HepG2 (cell line): ENCODE measurements around the gene RHBDL1. TPM values are rescaled to one million over a fixed set of nuclear protein-coding genes. Genes with fewer than 3 reads are reported as not detected.

ENCODE experiments used
- BCL6 ChIP-seq: IDR thresholded peaks from 2 replicates; pipeline ENCODE4 v1.6.1; 2016; ENCODE audit warnings: missing genetic modification reagents, missing compliant biosample characterization
- DNMT1 ChIP-seq: sonication (generic); formaldehyde crosslinking; IDR thresholded peaks from 2 replicates; pipeline ENCODE4 v1.5.1; 2020; ENCODE audit warnings: mild to moderate bottlenecking, missing genetic modification reagents
- KLF11 ChIP-seq: IDR thresholded peaks from 2 replicates; pipeline ENCODE4 v1.6.1; 2016; ENCODE audit warnings: missing compliant biosample characterization
- NR2C2 ChIP-seq: sonication (generic); formaldehyde crosslinking; IDR thresholded peaks from 2 replicates; pipeline ENCODE4 v1.4.0; 2020; ENCODE audit warnings: missing genetic modification reagents, mild to moderate bottlenecking, moderate library complexity, borderline replicate concordance
- NR3C1 ChIP-seq: sonication (generic); formaldehyde crosslinking; IDR thresholded peaks from 2 replicates; pipeline ENCODE4 v1.4.0; 2020; ENCODE audit warnings: missing genetic modification reagents
- PHF5A ChIP-seq: IDR thresholded peaks from one replicate; pipeline ENCODE4 v1.6.1; 2018; ENCODE audit warnings: low read depth, missing genetic modification reagents; ENCODE audit not compliant: unreplicated experiment
- SAFB2 ChIP-seq: sonication (generic); formaldehyde crosslinking; IDR thresholded peaks from 2 replicates; pipeline ENCODE4 v1.5.1; 2020; ENCODE audit warnings: missing genetic modification reagents, low read depth, mild to moderate bottlenecking, borderline replicate concordance
- SALL2 ChIP-seq: sonication (generic); formaldehyde crosslinking; IDR thresholded peaks from 2 replicates; pipeline ENCODE4 v1.8.1; 2023; ENCODE audit warnings: mild to moderate bottlenecking, missing genetic modification reagents, inconsistent platforms
- SRF ChIP-seq: IDR thresholded peaks from 2 replicates; pipeline ENCODE4 v1.6.1; 2011; ENCODE audit warnings: mild to moderate bottlenecking, low read depth, low read length, moderate library complexity
- ZBTB3 ChIP-seq: sonication (generic); formaldehyde crosslinking; IDR thresholded peaks from 2 replicates; pipeline ENCODE4 v1.4.0; 2020; ENCODE audit warnings: low read depth, mild to moderate bottlenecking, moderate library complexity, missing genetic modification reagents, borderline replicate concordance
- ZFP82 ChIP-seq: sonication (generic); formaldehyde crosslinking; IDR thresholded peaks from 2 replicates; pipeline ENCODE4 v1.5.1; 2020; ENCODE audit warnings: mild to moderate bottlenecking, missing genetic modification reagents, borderline replicate concordance
- ZNF773 ChIP-seq: sonication (generic); formaldehyde crosslinking; IDR thresholded peaks from 2 replicates; pipeline ENCODE4 v1.4.0; 2020; ENCODE audit warnings: missing genetic modification reagents, borderline replicate concordance
- polyA plus RNA-seq, 8 experiments: library from polyadenylated mRNA; depleted of rRNA in 3 of 8; stranded (reverse) in 7 of 8; unstranded in 1 of 8; fragments of >200 nt; fragmentation: Illumina TruSeq in 4 of 8; extraction: Trizol in 4 of 8; gene quantifications; 2 replicates each; pipeline versions ENCODE4 v1.2.1 to v1.2.3, GENCODE V29; 2011 to 2016; ENCODE audit warnings: low read depth in 4 of 8, missing spikeins in 1 of 8, mixed read lengths in 1 of 8; ENCODE audit not compliant: insufficient read depth in 1 of 8
- total RNA-seq, 5 experiments: library from RNA; depleted of rRNA; stranded (reverse); fragments of >200 nt; fragmentation: Illumina TruSeq; extraction: Trizol; gene quantifications; 2 replicates each; pipeline ENCODE4 v1.2.3, GENCODE V29; 2016; ENCODE audit warnings: low read depth in 1 of 5
- TF ChIP-seq, protein P1 (sequence below): sonication (generic); formaldehyde crosslinking; IDR thresholded peaks from 2 replicates; pipeline ENCODE4 v1.4.0; 2020; ENCODE audit warnings: missing genetic modification reagents
- TF ChIP-seq, protein P2 (sequence below): IDR thresholded peaks from 2 replicates; pipeline ENCODE4 v1.6.1; 2016; ENCODE audit warnings: mild to moderate bottlenecking, missing biosample characterization, missing genetic modification reagents
- TF ChIP-seq, protein P3 (sequence below): sonication (generic); formaldehyde crosslinking; IDR thresholded peaks from 2 replicates; pipeline ENCODE4 v1.4.0; 2020; ENCODE audit warnings: missing genetic modification reagents
- TF ChIP-seq, protein P4 (sequence below): IDR thresholded peaks from 2 replicates; pipeline ENCODE4 v1.6.1; 2012; ENCODE audit warnings: low read length, improper control_type of control experiment

RHBDL1 gene
- total and polyA plus RNA-seq, 2 of the 13 experiments (the other 11 are each of a cell fraction or from before 2014, with no cell fraction given): 1.8 to 3.8 TPM

DNA sequence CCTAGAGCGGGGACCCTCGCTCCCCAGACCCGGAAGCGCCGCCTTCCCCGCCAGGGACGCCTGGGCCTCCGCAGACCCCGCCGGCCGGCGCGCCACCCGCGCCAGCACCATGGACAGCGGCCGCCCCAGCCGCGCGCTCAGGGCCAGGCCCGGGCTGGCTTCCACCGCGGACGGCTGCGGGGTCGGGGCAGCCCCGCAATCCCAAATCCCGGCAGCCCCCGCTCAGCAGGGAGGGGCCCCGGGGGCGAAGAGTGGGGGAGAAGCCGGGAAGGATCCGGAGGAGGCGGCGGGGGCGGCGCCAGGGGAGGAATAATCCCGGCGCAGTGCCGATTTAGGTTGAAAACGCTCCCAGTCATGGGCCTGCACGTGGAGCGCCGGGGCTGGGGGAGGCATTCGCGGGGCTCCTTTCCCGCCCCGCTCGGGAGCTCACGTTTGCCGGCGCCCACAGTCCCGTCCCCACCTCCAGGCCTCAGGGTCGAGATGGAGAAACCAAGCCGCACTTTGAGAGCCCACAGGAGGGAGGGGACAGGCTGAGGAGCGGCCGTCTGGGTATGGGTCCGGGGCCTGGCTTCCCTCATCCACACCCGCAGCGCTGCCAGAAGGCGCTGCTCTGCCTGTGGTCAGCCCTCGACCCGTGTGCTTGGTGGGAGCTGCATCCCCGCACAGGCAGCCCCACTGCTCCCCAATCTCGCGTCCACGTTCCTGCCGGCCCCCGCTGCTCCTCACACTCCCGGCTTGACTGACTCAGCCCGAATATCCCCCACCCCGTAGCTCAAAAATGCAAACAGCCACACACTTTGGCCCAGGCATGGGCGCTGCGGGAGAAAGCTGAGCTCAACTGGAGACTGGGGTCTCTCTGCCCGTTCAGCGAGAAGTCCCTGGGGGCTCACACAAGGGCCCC, 25.5 kb downstream of the RHBDL1 start (continued):
- no peak for TF ChIP-seq PHF5A
- TF ChIP-seq, protein P1, sequence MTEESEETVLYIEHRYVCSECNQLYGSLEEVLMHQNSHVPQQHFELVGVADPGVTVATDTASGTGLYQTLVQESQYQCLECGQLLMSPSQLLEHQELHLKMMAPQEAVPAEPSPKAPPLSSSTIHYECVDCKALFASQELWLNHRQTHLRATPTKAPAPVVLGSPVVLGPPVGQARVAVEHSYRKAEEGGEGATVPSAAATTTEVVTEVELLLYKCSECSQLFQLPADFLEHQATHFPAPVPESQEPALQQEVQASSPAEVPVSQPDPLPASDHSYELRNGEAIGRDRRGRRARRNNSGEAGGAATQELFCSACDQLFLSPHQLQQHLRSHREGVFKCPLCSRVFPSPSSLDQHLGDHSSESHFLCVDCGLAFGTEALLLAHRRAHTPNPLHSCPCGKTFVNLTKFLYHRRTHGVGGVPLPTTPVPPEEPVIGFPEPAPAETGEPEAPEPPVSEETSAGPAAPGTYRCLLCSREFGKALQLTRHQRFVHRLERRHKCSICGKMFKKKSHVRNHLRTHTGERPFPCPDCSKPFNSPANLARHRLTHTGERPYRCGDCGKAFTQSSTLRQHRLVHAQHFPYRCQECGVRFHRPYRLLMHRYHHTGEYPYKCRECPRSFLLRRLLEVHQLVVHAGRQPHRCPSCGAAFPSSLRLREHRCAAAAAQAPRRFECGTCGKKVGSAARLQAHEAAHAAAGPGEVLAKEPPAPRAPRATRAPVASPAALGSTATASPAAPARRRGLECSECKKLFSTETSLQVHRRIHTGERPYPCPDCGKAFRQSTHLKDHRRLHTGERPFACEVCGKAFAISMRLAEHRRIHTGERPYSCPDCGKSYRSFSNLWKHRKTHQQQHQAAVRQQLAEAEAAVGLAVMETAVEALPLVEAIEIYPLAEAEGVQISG: peak; percentile 74
- TF ChIP-seq SALL2 (CRISPR knock-in tag): peak; percentile 58; the same call in 1 of the 2 replicates
- TF ChIP-seq ZFP82 (CRISPR knock-in tag): no peak
- TF ChIP-seq, protein P2, sequence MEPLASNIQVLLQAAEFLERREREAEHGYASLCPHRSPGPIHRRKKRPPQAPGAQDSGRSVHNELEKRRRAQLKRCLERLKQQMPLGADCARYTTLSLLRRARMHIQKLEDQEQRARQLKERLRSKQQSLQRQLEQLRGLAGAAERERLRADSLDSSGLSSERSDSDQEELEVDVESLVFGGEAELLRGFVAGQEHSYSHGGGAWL (CRISPR knock-in tag): peak; percentile 81; the same call in 1 of the 2 replicates
- no peak for TF ChIP-seq NR2C2 (CRISPR knock-in tag)
- TF ChIP-seq, protein P3, sequence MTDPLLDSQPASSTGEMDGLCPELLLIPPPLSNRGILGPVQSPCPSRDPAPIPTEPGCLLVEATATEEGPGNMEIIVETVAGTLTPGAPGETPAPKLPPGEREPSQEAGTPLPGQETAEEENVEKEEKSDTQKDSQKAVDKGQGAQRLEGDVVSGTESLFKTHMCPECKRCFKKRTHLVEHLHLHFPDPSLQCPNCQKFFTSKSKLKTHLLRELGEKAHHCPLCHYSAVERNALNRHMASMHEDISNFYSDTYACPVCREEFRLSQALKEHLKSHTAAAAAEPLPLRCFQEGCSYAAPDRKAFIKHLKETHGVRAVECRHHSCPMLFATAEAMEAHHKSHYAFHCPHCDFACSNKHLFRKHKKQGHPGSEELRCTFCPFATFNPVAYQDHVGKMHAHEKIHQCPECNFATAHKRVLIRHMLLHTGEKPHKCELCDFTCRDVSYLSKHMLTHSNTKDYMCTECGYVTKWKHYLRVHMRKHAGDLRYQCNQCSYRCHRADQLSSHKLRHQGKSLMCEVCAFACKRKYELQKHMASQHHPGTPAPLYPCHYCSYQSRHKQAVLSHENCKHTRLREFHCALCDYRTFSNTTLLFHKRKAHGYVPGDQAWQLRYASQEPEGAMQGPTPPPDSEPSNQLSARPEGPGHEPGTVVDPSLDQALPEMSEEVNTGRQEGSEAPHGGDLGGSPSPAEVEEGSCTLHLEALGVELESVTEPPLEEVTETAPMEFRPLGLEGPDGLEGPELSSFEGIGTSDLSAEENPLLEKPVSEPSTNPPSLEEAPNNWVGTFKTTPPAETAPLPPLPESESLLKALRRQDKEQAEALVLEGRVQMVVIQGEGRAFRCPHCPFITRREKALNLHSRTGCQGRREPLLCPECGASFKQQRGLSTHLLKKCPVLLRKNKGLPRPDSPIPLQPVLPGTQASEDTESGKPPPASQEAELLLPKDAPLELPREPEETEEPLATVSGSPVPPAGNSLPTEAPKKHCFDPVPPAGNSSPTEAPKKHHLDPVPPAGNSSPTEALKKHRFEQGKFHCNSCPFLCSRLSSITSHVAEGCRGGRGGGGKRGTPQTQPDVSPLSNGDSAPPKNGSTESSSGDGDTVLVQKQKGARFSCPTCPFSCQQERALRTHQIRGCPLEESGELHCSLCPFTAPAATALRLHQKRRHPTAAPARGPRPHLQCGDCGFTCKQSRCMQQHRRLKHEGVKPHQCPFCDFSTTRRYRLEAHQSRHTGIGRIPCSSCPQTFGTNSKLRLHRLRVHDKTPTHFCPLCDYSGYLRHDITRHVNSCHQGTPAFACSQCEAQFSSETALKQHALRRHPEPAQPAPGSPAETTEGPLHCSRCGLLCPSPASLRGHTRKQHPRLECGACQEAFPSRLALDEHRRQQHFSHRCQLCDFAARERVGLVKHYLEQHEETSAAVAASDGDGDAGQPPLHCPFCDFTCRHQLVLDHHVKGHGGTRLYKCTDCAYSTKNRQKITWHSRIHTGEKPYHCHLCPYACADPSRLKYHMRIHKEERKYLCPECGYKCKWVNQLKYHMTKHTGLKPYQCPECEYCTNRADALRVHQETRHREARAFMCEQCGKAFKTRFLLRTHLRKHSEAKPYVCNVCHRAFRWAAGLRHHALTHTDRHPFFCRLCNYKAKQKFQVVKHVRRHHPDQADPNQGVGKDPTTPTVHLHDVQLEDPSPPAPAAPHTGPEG (CRISPR knock-in tag): peak; percentile 86; the same call in 1 of the 2 replicates
- TF ChIP-seq DNMT1: no peak
- TF ChIP-seq SAFB2: no peak
- TF ChIP-seq SRF: no peak
- TF ChIP-seq NR3C1: no peak
- TF ChIP-seq, protein P4, sequence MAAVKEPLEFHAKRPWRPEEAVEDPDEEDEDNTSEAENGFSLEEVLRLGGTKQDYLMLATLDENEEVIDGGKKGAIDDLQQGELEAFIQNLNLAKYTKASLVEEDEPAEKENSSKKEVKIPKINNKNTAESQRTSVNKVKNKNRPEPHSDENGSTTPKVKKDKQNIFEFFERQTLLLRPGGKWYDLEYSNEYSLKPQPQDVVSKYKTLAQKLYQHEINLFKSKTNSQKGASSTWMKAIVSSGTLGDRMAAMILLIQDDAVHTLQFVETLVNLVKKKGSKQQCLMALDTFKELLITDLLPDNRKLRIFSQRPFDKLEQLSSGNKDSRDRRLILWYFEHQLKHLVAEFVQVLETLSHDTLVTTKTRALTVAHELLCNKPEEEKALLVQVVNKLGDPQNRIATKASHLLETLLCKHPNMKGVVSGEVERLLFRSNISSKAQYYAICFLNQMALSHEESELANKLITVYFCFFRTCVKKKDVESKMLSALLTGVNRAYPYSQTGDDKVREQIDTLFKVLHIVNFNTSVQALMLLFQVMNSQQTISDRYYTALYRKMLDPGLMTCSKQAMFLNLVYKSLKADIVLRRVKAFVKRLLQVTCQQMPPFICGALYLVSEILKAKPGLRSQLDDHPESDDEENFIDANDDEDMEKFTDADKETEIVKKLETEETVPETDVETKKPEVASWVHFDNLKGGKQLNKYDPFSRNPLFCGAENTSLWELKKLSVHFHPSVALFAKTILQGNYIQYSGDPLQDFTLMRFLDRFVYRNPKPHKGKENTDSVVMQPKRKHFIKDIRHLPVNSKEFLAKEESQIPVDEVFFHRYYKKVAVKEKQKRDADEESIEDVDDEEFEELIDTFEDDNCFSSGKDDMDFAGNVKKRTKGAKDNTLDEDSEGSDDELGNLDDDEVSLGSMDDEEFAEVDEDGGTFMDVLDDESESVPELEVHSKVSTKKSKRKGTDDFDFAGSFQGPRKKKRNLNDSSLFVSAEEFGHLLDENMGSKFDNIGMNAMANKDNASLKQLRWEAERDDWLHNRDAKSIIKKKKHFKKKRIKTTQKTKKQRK: no peak
- TF ChIP-seq BCL6: no peak
- TF ChIP-seq ZBTB3 (CRISPR knock-in tag): no peak
- TF ChIP-seq ZNF773 (CRISPR knock-in tag): peak; percentile 97; the same call in 1 of the 2 replicates
- no peak for TF ChIP-seq KLF11 (CRISPR knock-in tag)
